NCI-H2029 treated with DMSO at 0.1 percent for 48 hours (cell line): Measurements from ENCODE around the gene CASZ1.

ENCODE experiments used
- DNase-seq: peaks from one replicate; lab custom pipeline; 2025; lab: John Stamatoyannopoulos, UW

The CASZ1 gene

DNA sequence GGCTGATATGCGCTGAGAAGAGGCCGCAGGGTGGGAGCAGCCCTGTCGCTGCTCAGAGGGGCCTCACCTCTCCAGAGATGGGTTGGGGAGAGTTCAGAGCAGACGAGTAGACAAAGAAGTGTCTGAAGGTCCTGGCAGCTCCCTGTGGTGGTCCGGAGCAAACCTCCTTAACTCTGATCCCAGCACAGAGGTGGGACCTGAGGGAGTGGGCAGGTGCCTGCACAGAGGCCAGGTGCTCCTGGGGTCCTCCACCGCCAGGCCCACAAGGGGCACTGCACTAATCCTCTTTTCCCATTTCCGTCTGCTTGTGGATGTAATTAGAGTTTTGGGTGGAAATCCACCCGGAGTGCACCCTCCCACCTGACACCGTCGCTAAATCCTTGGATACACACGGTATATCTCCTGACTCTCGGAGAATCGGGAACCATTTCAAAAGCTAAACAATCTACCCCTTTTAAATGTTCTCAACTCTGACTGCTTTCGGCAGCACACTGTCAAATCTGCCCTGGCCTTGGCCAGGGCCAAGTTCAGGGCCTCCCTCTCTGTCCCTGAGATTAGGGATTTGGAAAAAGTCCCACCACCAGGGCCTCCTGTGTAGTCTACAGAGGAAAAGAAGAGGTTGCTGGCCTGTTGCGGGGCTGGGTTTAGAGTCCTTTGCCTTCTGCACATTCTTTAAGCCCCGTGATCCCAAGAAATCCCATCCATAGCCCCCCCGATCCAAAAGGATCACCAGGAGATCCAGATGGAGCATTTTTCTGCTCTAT lies 22.4 kb downstream of the CASZ1 start:
- no peak for DNase-seq

DNA sequence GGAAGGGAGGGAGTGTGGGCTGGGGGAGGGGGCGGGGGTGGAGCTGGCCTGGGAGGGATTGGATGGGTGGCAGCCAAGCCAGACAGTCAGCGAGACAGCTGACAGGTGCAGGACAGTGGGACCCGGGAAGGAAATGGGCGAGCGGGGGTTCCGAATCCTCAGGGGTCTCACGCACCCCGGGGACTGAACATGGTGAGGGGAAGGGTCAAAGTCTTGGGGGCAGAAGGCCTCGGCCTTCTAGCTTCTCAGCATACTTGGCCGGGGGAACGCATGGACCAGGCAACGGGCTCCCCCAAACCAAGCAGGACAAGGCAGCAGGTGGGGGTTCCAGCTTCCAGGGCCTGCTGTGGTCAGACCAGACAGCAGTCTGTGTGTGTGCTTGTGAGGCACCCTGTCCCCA lies 23.1 kb downstream of the CASZ1 start:
- DNase-seq, result no peak

DNA sequence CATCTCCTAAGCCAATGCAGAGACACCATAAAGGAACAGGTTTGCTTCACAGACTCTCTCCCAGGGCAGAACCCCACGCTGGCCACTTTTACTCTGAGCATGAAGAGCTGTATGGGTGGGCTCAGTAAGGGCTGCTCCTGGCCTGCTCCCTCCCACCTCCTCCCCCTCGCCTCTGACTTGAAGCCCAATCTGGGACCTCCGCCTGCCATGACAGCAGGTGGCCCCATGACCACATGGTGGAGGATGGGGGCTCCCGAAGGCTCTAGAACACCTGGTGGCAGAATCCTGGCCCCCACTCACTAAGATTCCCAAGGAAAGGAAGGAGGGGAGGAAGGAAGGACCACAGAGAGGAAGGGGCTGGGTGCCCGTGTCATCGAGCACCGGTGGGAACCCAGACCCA lies 23.7 kb downstream of the CASZ1 start:
- no peak for DNase-seq

DNA sequence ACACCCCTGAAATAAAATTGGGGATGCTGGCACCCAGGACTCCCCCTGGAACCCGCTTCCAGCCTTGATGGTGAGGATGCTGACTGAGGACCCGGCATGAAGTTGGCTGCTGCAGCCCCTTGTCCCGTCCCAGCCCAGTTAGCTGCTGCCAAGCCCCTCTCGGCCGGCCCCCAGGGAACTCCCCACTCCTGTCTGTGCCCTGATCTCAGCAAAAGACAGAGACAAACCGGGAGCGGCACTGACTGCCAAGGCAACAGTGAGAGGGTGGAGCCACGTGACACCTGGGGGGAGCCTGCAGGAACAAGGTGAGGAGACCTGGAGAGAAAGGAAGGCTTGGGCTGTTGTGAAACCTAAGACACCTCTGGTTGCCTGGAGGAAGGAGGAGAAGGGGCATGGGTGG lies 24.7 kb downstream of the CASZ1 start:
- DNase-seq, result peak; percentile 27

DNA sequence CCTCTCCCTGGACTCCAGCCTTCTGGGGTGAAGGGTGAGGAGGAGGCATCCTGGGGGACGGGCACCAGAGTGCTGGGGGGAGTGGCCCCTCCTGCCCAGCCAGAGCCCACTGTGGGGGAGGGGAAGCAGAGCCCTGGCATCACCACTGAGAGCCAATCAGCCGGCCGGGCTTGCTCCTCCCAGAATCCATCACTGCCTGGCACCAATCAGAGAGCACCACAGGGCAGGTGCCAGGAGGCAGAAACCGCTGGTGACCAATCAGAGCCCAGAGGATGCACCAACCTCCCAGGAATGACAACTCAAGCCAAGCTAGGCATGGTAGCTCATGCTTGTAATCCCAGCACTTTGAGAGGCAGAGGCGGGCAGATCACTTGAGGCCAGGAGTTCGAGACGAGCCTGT lies 27.9 kb downstream of the CASZ1 start:
- no peak for DNase-seq

DNA sequence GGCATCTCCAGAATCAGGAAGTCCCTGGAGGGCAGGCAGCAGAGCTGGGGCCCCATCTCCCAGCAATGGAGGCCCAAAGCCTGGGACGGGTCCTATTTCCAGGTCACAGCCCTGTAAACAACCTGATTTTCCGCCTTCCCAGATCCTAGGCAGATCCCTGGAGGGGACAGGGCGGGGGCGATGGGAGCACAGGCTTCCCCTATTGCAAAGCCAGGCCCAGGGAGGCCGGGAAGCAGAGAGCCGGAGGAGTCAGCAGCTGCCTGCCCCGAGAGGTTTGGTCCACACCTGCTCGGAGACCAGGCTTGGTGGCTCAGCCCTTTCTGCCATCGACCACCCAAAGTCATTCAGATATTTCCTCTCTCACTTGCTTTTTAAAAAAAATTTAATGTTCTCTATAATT lies 29.2 kb downstream of the CASZ1 start:
- DNase-seq, result no peak

DNA sequence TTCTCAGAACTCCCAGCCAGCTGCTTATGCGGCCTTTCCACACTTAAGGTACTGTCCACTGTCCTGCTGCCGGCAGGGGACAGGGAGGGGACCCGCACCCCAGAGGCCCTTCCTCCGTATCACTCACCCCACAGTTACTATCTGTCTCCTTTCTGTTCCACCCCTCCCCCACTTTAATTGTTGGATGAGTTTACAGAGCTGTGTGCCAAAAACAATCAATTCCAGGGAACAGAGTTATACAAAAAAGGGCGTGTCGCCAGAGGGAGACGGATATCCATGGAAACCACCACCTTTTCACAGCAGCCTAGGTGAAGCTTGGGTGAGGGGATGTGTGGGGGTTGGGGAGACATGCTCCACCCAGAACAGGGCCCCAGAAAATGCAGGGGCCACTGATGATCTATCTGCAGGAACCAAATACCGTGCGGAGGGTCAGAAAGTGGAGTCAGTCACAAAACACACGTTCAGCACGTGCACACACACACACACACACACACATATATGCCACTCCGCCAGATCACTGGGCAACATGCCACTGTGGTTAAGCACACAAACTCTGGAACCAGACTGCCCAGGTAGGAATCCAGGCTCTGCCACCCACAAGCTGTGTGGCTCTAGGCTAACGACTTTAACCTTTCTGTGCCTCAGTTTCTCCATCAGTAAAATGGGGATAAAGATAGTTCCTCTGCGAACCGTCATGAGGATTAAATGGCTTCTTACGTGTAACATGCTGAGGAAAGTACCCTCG lies 30.5 kb downstream of the CASZ1 start:
- DNase-seq, result peak; percentile 95

DNA sequence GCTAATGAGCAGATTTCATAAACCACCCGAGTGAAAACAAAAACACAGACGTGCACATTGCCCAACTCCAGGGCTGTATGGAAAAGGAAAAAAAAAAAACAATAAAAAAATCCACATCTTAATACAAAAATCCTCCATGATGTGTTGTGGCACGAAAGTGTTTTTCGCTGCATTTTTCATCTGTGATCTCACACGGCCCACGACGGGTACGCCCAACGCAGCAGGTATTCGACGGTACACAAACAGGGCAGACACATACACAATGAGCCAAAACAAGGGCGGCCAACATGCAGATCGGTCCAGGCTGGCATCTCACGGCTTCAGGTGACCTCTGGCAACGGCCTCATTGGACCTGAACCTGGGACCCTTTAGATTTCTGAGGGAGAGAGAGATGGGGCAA lies 31.1 kb downstream of the CASZ1 start:
- no peak for DNase-seq

DNA sequence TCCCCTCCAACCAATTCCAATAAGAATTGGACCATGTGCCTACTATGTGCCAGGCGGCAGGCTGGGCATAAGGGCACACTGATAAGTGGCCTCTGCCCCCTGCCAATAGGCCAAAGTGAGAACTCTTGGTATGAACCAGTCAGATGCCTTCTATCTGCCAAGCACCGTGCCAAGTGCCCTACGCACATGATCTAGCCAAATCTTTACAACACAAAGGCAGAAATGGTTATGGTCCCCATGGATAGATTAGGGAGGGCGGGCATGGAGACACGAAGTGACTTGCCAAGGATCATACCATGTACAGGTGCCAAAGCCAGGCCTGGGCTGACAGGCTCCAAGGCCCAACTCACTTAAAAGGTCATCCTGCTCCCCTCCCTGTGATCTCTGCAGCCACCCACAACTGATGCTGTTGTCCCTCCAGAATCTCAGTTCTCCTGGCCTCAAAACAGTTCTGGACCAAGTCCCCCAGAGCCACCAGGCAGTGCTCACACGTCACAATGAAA lies 32.1 kb downstream of the CASZ1 start:
- DNase-seq, result no peak

DNA sequence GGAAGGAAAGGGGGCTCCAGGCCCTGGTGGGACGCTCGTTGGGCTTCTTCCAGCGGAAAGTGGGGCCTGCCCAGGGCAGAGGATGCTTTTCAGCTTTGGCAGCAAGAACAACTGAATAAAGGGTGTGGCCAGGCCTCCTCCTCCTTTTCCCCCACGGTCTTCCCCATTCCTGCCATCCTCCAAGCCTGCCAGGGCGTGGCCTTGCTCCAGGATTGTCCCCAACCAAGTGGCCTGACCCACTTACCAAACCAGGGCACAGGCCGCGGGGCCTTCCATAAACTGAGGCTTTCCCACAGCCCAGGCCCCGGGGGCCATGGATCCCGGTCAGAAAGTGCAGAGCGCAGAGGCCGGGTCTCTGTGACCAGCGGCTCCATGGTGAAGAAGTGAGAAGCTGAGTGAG lies 33.6 kb downstream of the CASZ1 start:
- DNase-seq, result no peak

DNA sequence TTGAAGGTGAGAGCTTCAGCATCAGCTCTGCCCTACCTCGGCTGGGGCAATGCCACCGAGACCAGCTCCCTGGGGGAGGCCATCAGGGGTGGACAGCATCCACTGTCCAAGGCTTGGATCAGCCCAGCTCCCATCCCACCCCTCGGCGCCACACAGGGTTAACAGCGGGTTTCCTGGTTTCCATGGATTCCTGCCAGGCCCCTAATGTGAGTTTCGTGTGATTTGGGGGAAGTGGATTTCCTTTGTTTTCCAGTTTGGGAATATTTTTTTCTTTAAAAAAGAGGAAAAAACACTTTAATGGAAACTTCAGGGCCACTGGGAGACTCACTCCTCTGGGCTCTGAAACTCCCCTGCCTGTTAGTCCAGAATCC lies 34.3 kb downstream of the CASZ1 start:
- no peak for DNase-seq

DNA sequence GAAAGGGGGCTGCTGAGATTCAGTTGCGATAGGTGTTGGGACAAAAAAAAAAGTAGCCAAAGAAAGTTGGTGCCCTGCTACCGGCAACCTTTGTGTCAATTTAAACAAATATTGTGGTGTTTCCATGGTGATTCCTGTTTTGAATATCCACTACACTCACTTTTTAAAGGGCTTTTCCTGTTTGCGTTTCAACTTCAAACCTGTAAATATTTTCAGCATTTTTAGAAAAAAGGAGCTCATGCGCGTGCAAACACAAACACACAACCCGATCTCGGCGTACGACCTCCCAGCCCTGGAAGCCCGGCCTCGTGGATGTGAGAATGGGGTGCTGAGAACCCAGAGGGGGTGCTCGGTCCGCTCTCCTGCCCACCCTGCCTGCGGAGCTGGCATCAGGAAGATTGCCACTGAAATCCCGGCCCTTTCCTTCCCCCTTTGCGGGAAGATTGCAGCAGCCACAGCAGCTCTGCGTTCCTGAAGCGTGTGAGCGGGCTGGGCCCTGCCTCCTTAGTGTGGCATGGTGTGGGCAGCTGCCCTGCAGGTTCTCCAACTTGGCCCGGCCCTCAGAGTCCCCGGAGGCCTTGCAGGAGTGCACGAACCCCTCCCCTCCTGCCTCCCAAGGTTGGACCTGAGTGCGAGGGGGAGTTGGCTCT lies 34.8 kb downstream of the CASZ1 start:
- DNase-seq, result no peak

DNA sequence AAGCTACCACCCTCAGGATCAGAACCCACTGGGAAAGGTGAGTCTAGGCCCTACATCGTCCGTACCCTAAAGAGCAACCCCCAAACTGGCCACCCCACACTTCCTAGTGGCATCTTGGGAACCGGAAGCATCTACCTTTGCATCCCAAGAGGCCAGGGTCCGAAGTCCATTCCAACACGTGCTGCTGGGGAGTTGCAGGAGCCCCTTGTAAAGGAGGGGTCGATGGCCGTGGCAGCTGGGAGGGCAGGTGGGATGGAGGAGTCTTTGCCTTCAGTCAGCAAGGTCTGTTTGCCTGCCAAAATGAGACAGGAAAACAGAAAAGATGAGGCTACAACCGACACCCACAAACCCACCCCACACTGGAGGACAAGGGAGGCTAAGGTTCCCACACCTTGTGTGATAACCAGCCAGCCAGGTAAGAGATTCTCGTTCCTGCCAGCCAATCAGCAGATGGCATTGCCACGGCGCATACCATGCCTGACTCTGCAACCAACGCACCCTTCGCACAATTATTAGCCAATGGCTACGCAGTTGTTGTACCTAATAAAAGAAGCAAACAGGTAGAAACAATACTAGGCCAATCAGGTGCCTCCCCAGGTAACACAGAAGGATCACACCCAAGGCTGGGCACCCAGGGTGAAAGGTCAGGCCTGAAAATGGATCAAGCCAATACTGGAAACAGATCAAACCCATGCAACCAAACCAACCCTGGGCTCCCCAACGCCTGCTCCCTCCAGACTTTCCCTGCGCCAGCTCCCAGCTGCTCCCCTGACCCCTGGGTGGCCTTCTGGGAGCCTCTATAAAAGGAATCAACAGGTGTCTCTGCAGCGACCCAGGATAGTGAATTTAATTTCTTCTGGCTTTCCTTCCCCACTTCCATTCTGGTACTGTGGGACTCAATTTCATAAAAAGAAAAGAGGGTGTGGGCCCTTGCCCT lies 35.6 kb downstream of the CASZ1 start:
- DNase-seq, result no peak

DNA sequence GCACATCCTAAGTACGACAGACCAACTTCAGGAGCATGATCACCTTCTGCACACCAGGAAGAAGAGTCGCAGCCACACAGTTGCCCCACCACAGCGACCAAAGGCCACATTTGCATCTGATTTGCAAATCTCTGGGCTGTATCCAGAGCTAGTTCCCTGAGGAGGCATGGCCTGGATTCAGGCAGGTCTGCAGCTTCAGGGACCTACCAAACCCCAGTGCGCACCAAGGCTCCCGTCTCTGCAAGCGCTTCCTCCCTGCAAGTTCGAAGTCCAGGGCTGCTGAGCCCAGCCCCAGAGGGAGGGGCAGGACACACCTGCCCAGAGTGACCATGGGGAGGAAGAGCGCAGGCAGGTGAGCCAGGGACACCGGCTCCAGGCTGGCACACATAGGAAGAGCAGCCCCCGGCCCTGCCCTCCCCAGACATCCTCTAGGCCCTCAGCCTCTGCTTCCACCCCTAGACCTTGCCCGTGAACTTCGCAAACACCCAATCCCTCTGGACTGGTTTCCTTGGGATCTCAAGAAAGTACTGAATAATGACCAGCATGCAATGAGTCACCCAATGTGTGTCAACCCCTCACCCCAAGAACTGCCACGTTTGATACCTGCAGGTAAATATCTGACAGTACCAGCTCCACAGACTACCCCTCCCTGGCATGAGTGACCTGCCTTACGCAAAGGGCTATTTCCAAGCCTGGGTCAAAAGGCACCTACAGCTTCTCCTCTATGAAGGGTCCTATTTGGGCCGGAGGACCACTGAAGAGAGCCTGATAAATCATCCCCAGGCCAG lies 36.8 kb downstream of the CASZ1 start:
- DNase-seq, result no peak

DNA sequence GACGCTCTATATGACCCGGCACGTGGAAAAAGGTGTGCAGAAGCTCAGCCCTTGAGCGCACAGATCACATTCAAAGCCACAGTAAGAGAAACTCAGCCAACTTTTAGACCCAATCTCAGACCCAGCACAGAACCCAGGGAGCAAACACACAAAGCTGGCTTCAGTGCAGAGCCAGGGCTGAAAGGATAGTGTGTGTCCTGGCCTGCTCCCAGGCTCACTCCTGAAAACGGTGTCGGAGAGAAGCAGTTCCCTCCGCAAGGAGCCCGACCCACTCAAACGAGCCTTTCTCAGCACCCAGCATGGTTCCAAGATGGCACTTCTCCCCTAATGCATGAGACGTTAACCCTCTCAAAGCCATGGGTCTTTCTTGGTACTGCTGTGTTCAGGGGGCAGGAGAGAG lies 39.6 kb downstream of the CASZ1 start:
- DNase-seq, result no peak

DNA sequence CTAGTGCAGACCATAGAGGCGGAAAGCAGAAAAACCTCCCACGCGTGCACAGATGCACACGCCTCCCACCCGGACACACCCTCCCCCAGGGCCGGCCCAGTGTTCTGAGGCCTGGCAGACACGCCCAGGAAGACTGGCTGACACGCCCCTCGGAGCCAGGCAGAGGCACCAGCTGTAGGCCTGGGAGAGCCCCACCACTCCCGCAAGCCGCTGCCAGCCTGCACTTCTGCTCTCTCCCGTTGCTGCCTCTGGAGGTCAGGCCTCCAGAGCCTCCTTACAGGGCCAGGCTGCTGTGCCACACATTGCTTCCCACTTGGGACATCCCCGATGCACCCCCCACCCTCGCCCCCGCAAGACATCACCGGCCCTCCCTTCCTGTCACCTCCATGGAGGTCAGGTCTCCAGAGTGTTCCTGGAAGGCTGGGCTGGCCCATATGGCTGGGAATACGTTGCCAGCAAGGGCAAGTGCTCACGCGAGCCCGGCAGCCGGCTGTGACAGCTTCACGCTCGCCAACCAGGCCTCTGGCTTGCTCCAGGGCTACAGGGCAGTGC lies 40.4 kb downstream of the CASZ1 start:
- no peak for DNase-seq

DNA sequence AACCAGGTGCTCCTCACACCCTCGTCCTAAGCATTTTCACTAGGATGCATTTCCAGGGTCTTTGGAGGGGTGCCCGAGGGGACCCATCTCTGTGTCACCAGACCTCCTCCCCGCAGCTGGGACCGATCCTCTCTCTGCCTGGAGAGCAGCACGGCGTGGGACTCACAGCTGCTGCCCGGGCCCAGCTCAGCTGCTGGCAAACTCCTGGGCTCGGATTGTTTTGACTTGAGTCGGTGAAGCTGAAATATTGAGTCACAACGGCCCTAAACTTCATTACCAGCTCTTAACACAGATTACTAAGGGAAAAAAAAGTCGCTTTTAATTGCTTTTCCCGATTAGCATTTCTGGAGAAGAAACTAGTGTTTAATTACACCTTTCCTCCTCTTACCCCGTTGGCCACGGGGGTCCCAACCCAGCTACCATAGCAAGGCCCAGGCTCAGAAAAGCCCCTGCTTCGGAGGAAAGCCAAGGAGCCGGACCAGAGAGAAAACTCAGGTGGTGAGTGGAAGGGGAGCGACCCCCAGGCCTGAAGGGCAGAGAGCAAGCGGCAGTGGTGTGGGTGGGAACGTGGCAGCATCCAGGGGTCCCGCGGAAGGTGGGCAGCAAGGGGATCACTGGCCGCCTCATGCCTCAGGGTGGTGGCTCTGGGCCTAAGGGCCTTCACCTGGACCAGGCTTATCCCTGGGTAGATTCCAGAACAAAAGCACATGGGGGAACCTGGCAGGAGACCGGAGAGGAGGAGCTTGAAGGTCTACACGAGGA lies 41.7 kb downstream of the CASZ1 start:
- DNase-seq, result no peak

DNA sequence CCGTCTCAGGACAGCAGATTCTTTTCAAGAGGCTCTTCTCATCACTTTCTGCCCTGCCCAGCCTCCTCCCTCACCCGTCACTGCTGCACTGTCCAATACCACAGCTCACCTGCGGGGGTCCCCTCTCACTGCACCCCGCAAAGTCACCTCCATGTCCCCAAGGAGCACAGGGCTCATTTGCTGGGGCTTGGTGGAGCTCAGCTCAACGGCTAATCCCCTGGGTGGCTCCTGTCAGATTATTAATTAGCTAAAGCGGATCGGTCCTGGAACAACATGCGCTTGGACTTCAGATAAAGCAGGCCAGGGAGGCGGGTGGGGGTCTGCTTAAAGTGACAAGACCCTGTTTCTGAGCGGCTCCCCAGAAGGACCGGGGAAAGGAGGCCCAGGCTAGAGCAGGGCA lies 43.1 kb downstream of the CASZ1 start:
- DNase-seq, result no peak

DNA sequence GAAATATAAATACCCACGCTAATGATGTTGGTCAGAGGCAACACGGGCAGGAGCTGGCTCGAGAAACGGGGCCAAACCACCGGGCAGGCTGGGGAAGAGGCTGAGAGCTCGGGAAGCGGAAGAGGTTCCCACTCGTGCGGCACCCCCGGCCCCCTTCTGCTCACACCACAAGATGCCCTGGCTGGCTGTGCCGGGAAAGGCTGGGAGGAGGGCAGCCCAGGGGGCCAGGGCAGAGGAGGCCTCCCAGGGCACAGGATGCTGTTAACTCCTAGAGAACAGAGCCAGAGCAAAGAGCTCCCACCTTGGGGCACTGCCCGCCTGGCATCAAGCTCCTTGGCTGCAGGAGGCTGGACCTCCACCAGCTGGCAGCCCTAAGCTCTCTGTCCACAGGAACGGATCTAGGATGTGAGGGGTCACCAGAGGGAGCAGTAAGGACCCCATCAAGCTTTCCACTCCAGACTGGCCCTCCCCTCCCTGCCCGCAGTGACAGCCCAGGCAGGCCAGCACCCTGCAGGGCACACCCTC lies 44.8 kb downstream of the CASZ1 start:
- no peak for DNase-seq

DNA sequence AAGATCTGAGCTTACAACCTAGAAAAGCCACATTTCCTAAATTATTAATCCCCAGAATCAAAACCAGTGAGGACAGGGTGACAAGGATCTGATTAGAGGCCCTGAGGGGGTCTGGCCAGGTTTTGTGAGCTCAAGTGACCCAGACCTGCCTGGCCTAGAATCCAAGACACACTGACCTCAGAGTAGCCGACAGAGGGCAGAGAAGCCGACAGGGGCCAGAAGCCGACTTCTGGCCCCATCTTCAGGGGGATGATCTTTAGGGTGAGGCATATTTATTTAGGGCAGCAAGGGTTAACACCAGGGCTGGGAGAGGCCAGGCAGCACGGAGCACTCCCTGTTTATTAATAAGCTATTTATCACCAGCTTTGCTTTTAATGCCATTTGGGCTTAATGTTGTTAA lies 45.3 kb downstream of the CASZ1 start:
- DNase-seq, result no peak
